ENCODE results near the gene PFKFB4.
"Not testable (repeated sequence)": the region's sequence is repeated elsewhere in the genome, so short reads cannot be mapped to it uniquely, and the experiment has no call there.

The PFKFB4 gene

DNA sequence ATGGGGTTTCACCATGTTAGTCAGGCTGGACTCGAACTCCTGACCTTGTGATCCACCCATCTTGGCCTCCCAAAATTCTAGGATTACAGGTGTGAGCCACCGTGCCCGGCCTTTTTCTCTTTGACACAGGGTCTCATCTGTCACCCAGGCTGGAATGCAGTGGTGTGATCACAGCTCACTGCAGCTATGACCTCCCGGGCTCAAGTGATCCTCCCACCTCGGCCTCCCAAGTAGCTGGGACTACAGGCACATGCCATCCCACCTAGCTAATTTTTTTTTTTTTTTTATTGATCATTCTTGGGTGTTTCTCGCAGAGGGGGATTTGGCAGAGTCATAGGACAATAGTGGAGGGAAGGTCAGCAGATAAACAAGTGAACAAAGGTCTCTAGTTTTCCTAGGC, 73.8 kb downstream of the PFKFB4 start:
- DNase-seq = not testable (repeated sequence)

DNA sequence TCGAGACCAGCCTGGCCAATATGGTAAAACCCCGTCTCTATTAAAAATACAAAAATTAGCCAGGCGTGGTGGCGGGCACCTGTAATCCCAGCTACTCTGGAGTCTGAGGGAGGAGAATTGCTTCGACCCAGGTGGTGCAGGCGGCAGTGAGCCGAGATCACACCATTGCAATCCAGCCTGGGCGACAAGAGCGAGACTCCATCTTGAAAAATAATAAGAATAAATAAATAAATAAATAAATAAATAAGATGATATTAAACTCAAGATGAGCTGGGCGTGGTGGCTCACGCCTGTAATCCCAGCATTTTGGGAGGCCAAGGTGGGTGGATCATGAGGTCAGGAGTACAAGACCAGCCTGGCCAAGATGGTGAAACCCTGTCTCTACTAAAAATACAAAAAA, 75.7 kb downstream of the PFKFB4 start:
- not testable (repeated sequence) for DNase-seq

DNA sequence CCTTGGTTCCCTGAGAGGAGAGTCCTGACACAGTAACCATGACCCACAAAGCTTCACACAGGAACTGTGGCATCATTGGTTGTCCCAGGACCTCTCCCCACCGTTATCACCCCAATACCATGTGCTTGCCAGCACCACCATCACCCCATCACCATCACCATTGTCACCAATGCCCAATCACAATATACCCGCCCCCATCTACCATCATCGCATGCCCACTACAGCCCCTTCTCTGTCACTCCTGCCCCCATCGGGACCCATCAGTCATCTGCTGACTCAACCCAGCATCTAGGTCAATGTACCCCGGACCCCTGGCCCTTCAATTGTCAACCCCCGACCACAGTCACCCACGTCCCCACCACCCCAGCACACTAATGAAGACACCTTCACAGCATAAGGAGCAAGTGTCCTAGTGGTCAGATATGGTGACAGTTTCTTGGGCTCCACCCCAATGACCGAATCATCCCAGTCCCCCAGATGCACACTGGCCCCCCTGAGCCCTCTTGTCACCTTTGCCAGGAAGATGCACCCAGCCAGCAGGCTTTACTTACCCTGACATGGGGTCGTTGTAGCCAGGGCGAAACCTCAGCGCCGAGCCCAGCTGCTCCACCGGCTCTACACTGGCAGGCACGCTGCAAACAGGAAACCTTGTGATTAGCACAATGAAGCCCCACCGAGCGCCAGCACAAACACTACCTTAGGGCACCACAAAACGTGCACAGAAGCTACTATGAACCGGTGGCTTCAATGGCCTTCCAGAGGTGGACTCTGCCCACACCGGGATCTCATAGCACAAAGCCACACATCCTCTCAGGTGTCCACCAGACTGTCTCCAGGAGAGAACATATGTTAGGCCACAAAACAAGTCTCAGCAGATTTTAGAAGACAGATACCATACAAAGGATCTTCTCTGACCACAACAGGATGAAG, 77.7 kb downstream of the PFKFB4 start:
- DNase-seq = no peak

DNA sequence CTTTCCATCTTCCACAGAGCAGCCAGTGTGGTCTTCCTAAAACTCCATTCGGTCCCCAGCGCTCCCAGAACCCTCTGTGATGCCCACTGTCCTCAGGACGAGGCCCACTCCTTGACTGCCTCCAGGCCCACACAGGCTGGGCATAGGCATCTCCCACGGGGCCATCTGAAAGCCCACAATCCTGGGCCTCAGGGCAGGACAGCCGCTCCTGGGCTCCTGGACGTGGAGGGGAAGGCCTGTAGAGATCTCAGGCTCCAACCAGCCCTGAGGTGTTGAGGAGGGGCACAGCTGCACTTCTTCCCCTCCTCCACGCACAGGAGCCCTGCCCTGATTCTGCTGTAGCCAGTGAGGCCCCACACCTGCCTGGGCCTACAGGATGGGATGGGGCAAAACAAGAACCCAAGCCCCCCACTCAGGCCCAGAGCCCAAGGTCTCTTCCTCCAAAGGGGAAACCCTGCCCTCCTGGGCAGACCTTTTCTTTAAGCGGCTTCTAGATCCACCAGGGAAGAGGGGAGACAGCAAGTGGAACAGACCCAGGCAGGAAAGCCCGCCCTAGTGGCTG, 78.6 kb downstream of the PFKFB4 start:
- no peak for DNase-seq

DNA sequence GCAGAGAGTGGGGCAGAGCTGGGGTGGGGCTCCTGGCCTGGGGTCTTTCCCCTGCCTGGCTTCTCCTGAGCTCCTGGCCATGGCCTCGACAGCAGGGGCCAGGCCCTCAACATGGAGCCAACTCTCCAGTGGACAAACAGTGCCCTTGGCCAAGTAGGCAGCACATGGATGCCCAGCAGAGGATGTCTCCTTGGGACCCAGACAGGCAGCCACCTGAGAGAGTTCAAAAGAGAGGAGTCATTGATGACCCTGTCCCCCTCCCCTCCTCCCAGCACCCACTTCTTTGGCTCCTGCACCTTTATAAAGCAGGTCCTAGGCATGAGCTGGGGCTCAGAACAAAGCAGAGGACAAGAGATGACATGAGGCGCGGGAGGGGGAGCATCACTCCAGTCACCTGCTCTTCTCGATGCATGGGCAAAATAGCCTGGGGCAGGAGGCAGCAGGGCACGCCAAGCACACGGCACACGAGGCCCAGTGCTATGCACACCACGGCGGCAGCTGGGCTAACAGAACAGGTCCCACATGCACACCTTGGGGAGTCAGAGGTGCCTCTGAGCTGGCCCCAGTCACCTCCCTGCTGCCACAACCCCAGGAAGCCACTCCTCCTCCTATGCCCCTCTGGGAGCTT, 80.1 kb downstream of the PFKFB4 start:
- DNase-seq = no peak

DNA sequence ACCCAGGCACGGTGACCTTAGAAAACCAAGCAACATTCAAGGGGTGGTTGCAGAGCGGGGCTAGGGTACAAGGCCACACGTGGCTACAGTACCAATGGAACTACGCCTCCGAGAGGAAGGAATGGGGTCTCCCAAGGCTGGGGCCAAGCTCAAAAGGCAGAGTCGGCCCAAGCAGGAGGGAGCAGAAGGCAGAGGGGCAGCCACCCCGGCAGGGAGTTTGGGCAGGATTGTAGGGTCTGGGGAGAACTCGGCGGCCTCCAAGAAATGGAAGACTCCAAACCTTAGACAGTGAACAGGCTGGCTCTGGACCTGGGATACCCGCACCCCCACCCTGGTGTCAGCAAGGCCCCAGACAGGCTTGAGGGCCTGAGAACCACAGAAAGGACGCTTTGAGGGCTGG, 81.4 kb downstream of the PFKFB4 start:
- no peak for DNase-seq

DNA sequence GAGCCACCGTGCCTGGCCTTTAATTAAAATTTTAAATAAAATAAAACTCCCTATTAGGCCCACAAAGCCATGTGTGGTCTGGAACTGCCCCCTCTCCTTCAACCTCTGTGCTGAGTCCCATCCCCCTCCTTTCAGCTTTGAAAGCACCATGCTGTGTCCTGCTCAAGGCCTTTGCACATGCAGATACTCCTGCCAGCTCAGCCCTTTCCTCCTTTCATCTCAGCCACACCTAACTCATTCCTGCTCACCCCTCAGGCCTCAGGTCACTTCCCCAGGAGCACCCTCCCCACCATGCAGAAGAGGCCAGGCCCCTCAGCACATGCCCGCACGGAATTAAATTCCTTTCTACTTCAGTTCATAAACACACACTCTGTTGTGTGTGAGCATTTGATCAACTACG, 82.0 kb downstream of the PFKFB4 start:
- DNase-seq = no peak

DNA sequence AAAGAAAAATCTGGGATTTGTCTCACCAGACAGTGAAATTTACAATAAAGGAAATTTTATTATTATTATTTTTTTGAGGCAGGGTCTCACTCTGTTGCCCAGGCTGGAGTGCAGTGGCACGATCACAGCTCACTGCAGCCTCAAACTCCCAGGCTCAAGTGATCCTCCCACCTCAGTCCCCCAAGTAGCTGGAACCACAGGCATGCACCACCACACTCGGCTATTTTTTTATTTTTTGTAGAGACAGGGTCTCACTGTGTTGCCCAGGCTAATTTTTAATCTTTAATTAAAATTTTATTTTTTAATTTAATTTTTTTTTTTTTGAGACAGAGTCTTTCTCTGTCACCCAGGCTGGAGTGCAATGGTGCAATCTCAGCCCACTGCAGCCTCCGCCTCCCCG, 82.6 kb downstream of the PFKFB4 start:
- DNase-seq = not testable (repeated sequence)

DNA sequence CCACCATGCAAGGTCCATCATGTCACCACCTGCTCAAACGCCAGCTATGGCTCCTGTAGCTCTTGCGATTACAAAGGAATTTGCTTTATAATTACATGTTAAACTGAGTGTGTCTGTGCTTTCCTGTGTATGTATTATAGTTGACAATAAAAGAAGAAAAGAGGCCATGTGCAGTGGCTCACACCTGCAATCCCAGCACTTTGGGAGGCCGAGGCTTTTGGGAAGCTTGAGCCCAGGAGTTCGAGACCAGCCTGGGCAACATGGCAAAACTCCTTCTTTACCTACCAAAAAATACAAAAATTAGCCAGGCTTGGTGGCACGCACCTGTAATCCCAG, 83.0 kb downstream of the PFKFB4 start:
- DNase-seq = no peak

DNA sequence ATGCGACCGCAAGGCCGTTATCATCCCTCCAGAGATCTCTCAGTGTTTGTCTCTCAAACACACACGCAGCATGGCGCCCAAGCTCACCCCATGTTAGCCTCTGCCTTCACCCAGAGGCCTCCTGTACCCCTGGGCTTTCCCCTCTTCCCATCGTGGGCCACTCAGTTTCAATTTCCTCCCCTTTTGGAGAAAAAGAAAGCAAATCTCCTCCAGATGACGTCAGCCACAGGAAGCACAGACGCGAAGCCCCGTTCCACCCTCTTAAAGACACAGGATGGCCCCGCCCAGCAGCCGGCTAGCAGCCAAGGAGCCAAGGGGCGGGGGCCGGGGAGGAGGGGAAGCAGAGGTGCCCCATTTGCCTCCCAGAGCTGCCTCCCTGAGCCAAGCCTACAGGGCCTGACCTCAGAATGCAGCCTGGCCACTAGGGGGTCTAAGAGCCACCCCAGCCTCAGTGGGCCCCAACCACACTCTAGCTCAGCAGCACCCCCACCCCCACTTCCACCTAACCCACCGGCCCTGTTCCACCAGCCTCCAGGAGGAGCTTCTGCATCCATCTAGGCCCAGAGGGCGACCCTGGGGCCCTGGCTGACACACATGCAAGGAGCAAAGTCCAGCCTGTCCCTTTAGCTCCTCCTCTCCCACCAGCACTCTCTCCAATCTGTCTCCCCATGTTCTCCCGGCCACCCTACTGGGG, 83.5 kb downstream of the PFKFB4 start:
- DNase-seq = peak; percentile 24

DNA sequence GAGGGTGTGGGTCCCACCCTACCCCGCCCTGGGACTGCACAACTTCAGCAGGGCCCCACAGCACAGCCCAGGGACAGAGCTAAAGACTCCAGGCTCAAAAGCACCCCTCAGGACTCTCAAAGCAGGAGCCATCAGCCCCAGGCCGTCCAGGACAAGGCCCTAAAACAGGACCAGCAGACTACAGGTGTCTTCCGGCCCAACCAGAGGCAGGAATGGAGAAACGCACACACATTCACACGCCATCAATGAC, 84.0 kb downstream of the PFKFB4 start:
- no peak for DNase-seq

DNA sequence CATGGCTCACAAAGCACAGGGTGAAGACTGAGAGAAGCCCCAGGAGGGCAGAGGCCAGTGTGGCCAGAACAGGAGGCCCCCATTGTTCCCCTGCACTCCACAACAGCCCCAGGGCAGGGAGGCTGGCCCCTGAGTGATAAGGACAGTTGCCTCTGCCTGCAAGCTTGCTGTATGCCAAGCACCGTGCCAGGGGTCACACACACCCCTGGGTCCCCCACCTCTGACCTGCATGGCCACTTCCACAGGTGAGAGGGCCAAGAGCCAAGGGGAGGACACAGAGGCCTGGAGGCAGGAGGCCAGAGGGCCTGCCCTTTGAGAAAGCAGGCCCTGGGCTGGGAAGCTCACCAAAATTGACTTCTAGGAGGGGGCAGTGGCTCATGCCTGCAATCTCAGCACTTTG, 86.3 kb downstream of the PFKFB4 start:
- no peak for DNase-seq

DNA sequence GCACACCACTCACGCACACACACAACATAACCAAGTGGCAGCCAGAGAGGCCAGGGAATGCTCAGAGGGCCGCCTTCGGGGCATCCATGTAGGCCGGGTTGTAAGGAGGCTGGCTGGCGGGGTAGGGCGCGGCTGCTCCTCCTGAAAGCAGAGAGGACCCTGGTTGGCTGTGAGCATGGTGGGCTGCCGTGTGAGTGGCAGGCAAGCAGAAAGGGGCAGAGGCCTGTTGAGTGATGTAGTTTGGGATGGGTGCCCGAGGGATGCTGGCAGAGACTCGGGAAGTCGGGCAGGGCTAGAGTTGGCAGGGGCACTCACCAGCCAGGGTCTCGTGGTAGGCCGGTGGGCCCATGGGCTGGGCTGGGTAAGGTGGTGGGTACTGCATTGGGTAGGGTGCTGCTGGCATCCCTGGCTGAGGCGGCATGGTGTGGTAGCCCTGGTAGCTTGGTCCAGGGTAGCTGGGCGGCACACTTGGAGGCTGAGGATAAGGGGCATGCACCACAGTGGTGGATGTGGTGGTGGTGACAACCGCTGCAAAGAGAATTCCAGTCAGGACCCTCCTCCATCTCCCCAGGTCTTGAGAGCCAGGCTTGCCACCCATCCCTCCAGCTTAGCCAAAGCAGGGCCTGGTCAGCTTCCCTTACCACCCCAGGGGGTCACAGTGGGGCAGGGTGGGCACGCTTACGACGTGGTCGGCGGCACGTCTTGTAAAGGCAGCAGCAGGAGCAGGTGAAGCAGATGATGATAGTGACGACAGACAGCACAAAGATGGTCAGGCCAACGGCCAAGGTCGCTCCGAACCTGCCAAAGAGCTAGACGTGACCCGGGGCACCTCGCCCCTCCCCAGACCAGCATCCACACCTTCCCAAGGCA, 87.3 kb downstream of the PFKFB4 start:
- DNase-seq = no peak

DNA sequence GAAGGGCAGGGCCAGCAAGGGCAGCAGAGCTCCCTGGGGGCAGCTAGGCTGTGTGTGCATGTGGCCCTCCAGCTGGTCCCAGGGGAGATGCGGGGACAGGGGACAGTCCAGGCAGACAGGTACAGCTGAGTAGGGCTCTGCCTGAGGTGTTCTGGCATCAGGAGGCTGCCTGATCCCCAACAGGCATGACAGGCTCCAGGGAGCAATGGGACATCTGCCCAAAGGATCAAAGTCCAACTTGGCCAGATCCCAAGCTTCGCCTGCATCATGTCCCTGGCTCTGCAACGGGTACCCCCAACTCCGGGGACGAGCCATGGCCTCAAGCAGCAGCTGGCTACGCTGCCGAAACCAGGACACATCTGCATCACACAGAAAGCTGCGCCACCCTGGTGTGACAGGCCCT, 88.3 kb downstream of the PFKFB4 start:
- DNase-seq = no peak
